GM10266 (cell line): Measurements from ENCODE around the gene KIF5C.

ENCODE experiments used
- DNase-seq: peaks from one replicate; pipeline ENCODE4 v3.0.0; 2012; ENCODE audit errors: extremely low spot score
- TF ChIP-seq, protein P1 (sequence below): IDR thresholded peaks from 2 replicates; pipeline ENCODE4 v1.5.1; 2012; ENCODE audit warnings: mild to moderate bottlenecking, low read depth; ENCODE audit not compliant: control insufficient read depth, insufficient read depth; ENCODE audit errors: missing control alignments

The KIF5C gene

DNA sequence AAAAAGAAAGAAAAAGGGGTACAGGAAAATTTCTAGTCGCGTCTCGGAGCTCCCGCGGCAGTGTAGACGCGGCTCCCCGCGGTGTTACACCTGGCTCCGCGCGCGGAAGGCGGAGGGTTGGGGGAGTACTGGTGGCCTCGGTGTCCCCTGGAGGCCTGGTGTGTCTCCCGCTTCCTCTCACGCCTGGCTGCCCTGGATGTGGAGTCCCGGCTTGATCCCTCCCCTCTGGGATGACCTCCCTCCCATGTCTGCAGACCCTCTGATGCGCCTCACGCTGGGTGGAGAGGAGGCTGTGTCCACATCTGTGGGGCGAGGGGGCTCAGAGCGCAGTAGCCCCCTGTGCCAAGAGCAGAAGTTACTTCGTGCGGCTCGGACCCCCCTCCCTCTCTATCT is 1.2 kb downstream of the KIF5C start:
- TF ChIP-seq, protein P1, sequence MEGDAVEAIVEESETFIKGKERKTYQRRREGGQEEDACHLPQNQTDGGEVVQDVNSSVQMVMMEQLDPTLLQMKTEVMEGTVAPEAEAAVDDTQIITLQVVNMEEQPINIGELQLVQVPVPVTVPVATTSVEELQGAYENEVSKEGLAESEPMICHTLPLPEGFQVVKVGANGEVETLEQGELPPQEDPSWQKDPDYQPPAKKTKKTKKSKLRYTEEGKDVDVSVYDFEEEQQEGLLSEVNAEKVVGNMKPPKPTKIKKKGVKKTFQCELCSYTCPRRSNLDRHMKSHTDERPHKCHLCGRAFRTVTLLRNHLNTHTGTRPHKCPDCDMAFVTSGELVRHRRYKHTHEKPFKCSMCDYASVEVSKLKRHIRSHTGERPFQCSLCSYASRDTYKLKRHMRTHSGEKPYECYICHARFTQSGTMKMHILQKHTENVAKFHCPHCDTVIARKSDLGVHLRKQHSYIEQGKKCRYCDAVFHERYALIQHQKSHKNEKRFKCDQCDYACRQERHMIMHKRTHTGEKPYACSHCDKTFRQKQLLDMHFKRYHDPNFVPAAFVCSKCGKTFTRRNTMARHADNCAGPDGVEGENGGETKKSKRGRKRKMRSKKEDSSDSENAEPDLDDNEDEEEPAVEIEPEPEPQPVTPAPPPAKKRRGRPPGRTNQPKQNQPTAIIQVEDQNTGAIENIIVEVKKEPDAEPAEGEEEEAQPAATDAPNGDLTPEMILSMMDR: no peak
- DNase-seq: peak; percentile 33

DNA sequence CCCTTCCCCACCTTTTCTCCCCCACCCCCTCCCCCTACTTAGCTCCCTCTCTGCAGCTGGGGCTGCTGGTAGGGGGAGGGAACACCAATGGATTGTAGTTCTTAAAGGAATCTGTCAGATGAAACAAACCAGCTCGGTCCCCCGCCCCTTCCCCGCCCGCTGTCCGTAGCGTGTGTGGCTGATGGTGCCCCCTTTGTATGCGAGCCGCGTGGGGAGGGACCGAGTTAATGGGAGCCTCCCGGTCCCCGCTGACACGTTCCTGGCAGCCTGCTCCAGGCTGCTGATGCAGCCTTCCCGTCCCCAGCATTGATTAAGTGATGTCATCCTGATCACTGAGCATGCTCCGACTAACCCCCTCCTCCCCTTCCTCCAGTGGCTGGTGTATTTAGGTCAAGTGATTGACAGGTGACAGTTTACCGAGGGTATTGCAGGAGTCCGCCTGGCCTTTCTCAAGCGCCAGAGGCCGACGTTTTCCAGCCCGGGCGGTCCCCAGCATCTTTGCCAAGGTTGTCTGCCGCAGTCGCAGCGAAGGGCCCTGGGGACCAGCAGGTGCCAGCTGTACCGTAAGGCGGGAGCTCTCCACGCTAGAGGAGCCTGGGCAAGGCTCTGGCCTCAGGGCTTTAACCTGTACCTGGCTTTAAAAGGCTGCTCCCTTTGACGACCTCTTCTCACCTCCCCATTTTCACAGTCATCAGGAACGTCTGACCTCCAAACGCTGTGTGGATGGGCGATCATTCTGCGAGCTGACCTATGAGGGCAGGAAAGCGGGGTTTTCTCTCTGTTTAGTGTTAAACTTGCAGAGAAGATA is 1.8 kb downstream of the KIF5C start:
- DNase-seq: peak; percentile 57

DNA sequence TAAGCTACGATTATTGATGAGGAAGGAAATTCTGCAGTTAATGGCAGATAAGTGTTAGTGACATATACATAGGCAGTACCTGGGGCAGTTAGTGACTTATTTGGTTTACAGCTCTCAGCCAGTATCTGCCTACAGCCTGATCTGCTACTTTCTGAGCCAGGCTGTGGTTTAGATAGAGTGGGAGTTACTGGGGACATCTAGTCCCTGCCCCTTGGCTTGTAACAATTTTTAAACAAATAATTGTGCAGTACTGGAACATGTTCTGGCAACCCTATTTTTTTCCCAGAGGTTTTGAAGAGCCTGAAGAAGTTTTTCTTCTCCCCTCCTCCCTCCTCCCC is 2.3 kb downstream of the KIF5C start:
- TF ChIP-seq, protein P1: no peak
- DNase-seq: no peak

More for the DNA sequence above, 1.8 kb downstream of the KIF5C start:
- TF ChIP-seq, protein P1: no peak

DNA sequence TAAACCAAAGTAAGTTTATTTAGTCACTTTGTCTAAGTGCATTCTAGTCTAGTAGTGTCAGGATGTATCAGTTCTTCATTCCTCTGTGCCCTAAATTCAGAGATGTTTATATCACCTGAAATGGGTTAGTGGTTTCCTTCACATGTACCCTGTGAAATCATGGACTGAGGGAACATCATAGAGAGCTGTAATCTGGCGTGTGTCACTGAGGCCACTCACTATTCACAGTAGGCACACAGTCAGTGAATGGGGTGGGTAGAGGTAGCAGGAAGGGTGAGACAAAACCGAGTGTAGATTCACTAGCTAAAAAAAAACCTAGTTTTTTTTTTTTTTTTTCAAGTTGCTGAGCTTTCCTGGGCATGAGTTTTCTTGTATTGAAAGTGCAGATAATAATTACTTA is 5.6 kb downstream of the KIF5C start:
- no peak for DNase-seq
- TF ChIP-seq, protein P1: no peak

DNA sequence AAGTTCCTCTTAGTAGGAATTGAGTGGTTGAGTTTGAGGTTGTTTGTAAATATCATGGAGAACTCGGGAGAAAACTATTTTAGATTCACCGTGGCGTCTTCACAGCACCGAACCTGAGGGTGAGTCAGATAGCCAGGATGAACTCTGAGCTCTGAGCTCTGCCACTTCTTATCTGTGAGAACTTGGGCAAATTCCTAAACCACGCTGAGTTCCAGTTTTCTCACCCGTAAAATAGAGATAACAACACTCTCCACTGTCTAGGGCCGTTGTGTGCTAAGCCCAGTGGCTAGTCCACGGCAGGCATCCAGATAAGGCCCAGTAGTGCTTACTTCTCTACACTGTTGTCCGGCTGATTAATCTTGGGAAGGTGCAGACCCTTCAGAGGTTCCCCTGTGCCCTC is 7.0 kb downstream of the KIF5C start:
- no peak for DNase-seq
- TF ChIP-seq, protein P1: no peak

DNA sequence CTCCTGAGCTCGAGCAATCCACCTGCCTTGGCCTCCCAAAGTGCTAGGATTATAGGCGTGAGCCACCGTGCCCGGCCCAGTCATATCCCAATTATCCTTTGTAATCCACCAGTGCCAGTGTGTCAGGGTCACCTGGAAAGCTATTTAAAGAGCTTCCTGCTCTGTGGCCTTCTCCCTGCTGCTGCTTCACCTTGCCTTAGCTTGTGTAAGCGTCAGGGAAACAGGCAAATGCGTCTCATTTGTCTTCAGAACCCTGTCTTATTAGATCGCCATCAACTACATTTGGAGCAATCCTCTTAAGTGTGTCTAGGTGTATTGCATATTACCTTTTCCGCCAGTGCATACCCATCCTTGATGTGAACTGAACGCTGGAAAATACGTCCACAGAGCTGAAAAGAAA is 10.2 kb downstream of the KIF5C start:
- TF ChIP-seq, protein P1: no peak

DNA sequence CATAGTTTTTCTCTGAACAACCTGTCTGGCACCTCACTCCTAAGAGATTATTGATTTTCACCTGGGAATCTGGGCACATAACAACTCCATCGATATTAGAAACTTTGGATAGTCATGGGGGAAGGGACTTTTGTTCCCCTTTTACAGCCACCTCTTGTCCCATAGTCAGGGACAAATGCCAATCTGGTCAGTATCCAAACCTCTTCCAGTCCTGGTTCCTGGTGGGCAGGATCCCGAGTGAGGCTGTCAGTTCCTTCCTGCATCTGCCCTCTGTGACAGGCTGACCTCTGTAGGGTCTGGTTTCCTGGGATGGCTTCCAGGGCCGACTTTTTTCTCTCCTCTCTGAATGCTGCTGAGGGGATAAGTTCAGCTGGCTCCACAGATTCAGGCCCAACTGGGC is 11.0 kb downstream of the KIF5C start:
- TF ChIP-seq, protein P1: no peak
- DNase-seq: no peak

More for the DNA sequence above, 10.2 kb downstream of the KIF5C start:
- no peak for DNase-seq
